ENCODE results near the gene IL12B. TPM values are rescaled to one million over a fixed set of nuclear protein-coding genes. Genes with fewer than 3 reads are reported as not detected.
"Not testable (repeated sequence)": the region's sequence is repeated elsewhere in the genome, so short reads cannot be mapped to it uniquely, and the experiment has no call there.

IL12B gene
- total RNA-seq, 2 experiments from 2014 or later: not detected

DNA sequence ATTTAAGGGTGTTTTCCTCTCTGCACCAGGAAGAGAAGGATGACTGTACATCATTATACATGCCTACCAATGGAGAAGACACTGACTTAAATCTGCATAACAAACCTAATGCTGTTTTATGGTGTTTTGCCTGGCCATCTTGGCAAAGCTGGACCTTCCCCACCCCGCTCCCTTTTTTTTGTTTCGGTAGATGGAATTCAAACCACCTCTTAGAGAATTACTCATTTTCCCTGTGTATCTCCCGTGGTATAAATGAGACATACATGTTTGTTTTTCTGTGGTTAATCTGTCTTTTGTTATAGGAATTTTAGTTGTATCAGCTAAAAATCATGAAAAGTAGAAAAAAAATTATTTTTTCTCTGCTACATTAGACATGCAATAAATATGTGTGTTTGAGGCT lies 28.8 kb downstream of the IL12B start:
- Mint-ChIP-seq H3K27me3 (peaks cover 15% of the 10 kb centered on the region), H3K9me3 (peaks cover 22% of the 10 kb centered on the region), H3K4me1 (ENCODE audit: low read depth) (no peaks in the 10 kb centered on the region), H3K27ac (no peak overlapping the region), H3K36me3 (ENCODE audit: low read depth) (peaks cover 14% of the 10 kb centered on the region), H3K4me3 (no peak overlapping the region)
- CTCF ChIA-PET: no interaction called here
- POLR2A ChIA-PET: interaction anchor here (0.7 kb wide), 1 partner anchor 58 kb away, joined by 3 read pairs; no protein-coding TSS in a partner anchor
- H3K9me3 ChIP-seq (ENCODE audit: control insufficient read depth in 1 of 2, insufficient read depth in 1 of 2, low read length in 2 of 2): peaks cover 29 to 30% of the 10 kb centered on the region in 2 experiments
- peaks cover 3 to 5% of the 10 kb centered on the region in 2 experiments for H3K27me3 ChIP-seq (ENCODE audit: control insufficient read depth in 1 of 2, insufficient read depth in 2 of 2, low read length in 2 of 2)
- H3K4me1 ChIP-seq (ENCODE audit: insufficient read depth, low read length): no peaks in the 10 kb centered on the region
- no peak overlapping the region for H3K4me3 ChIP-seq (ENCODE audit: low read length)
- TF ChIP-seq, protein P1, sequence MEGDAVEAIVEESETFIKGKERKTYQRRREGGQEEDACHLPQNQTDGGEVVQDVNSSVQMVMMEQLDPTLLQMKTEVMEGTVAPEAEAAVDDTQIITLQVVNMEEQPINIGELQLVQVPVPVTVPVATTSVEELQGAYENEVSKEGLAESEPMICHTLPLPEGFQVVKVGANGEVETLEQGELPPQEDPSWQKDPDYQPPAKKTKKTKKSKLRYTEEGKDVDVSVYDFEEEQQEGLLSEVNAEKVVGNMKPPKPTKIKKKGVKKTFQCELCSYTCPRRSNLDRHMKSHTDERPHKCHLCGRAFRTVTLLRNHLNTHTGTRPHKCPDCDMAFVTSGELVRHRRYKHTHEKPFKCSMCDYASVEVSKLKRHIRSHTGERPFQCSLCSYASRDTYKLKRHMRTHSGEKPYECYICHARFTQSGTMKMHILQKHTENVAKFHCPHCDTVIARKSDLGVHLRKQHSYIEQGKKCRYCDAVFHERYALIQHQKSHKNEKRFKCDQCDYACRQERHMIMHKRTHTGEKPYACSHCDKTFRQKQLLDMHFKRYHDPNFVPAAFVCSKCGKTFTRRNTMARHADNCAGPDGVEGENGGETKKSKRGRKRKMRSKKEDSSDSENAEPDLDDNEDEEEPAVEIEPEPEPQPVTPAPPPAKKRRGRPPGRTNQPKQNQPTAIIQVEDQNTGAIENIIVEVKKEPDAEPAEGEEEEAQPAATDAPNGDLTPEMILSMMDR (IDR thresholded peaks at IDR 0.05): no peak
- no peaks in the 10 kb centered on the region for H3K36me3 ChIP-seq (ENCODE audit: insufficient read depth, low read length)
- DNase-seq (no peak), ATAC-seq (ENCODE audit: poor library complexity) (no peak)
- no peak overlapping the region for H3K27ac ChIP-seq (ENCODE audit: low read depth in 1 of 2, low read length in 2 of 2)
- intact Hi-C loops (cut with DNase I, micrococcal nuclease): no loop called here

DNA sequence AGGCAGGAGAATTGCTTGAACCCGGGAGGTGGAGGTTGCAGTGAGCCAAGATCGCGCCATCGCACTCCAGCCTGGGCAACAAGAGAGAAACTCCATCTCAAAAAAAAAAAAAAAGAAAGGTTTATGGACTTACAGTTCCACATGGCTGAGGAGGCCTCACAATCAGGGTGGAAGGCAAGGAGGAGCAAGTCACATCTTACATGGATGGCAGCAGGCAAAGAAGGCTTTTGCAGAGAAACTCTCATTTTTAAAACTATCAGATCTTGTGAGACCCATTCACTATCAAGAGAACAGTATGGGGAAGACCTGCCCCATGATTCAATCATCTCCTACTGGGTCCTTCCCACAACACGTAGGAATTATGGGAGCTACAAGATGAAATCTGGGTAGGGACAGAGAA lies 33.0 kb downstream of the IL12B start:
- H3K27me3 Mint-ChIP-seq: peaks cover 10% of the 10 kb centered on the region

DNA sequence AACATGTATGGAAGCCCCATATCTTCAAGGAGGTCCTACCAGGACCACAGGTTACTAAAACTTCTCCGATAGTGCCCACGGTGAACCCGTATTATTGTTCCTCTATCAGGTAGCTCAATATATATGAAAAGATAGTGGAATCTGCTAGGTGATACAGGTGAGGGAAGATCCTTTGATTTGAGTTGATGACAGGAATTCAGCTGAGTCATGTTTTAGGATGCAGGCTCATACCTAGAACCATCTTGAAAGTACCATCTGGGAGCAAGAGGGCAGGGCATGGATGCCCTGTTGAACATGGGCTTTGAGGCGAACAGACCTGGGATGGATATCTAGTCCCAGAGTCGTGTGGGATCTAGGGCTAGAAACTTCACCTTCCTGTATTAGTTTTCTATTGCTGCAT lies 35.4 kb downstream of the IL12B start:
- Mint-ChIP-seq H3K4me1 (ENCODE audit: low read depth) (no peaks in the 10 kb centered on the region), H3K36me3 (ENCODE audit: low read depth) (peaks cover 14% of the 10 kb centered on the region), H3K9me3 (peaks cover 7% of the 10 kb centered on the region), H3K4me3 (no peak overlapping the region), H3K27me3 (peaks cover 10% of the 10 kb centered on the region), H3K27ac (no peak overlapping the region)
- peaks cover 13 to 15% of the 10 kb centered on the region in 2 experiments for H3K9me3 ChIP-seq (ENCODE audit: control insufficient read depth in 1 of 2, insufficient read depth in 1 of 2, low read length in 2 of 2)
- intact Hi-C loops (cut with DNase I, micrococcal nuclease): no loop called here
- H3K4me1 ChIP-seq (ENCODE audit: insufficient read depth, low read length): no peaks in the 10 kb centered on the region
- TF ChIP-seq, protein P1 (IDR thresholded peaks at IDR 0.05): no peak
- DNase-seq (no peak), ATAC-seq (ENCODE audit: poor library complexity) (no peak)
- H3K27ac ChIP-seq (ENCODE audit: low read depth in 1 of 2, low read length in 2 of 2): no peak overlapping the region
- ChIA-PET CTCF (interaction anchor here (1.5 kb wide), 1 partner anchor 138 kb away, joined by 3 read pairs; no protein-coding TSS in a partner anchor), POLR2A (no interaction called here)
- no peaks in the 10 kb centered on the region for H3K36me3 ChIP-seq (ENCODE audit: insufficient read depth, low read length)
- no peaks in the 10 kb centered on the region for H3K27me3 ChIP-seq (ENCODE audit: control insufficient read depth in 1 of 2, insufficient read depth in 2 of 2, low read length in 2 of 2)
- H3K4me3 ChIP-seq (ENCODE audit: low read length): no peak overlapping the region

More for the DNA sequence above, 33.0 kb downstream of the IL12B start:
- H3K4me1 Mint-ChIP-seq (ENCODE audit: low read depth); H3K4me3 Mint-ChIP-seq; POLR2A ChIA-PET; H3K4me3 ChIP-seq (ENCODE audit: low read length); H3K27ac ChIP-seq (ENCODE audit: low read depth in 1 of 2, low read length in 2 of 2); H3K4me1 ChIP-seq (ENCODE audit: insufficient read depth, low read length); H3K27ac Mint-ChIP-seq; H3K27me3 ChIP-seq (ENCODE audit: control insufficient read depth in 1 of 2, insufficient read depth in 2 of 2, low read length in 2 of 2); H3K36me3 ChIP-seq (ENCODE audit: insufficient read depth, low read length); intact Hi-C loops (cut with DNase I, micrococcal nuclease); ATAC-seq (ENCODE audit: poor library complexity); DNase-seq: not testable (repeated sequence)
- Mint-ChIP-seq H3K9me3 (peaks cover 16% of the 10 kb centered on the region), H3K36me3 (ENCODE audit: low read depth) (peaks cover 14% of the 10 kb centered on the region)
- H3K9me3 ChIP-seq (ENCODE audit: control insufficient read depth in 1 of 2, insufficient read depth in 1 of 2, low read length in 2 of 2): peaks cover 23 to 27% of the 10 kb centered on the region in 2 experiments
- CTCF ChIA-PET: interaction anchor here (0.7 kb wide), 1 partner anchor 49 kb away, joined by 3 read pairs; no protein-coding TSS in a partner anchor

DNA sequence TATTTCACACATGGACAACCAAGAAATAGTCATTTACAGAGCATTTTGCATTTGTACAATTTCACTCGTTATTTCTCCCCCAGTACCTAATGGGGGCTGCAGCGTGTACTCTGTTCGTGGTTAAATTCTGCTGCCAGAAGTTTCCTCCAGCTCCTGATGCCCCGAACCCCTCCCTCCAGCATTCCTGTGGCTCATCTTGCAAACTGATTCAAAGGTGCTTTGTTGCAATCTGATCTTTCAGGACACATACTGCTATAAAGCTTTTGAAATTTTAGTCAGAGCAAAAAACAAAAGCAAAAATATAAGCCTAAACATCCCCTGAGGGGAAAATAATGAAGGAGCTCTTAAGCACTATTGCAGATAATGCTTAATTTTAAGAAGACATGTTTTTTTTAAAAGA lies 39.5 kb downstream of the IL12B start:
- H3K9me3 Mint-ChIP-seq: no peaks in the 10 kb centered on the region
- Histone ChIP-seq H3K27ac (ENCODE audit: low read depth in 1 of 2, low read length in 2 of 2) (no peak overlapping the region), H3K27me3 (ENCODE audit: control insufficient read depth in 1 of 2, insufficient read depth in 2 of 2, low read length in 2 of 2) (no peaks in the 10 kb centered on the region), H3K36me3 (ENCODE audit: insufficient read depth, low read length) (peaks cover 2% of the 10 kb centered on the region), H3K4me3 (ENCODE audit: low read length) (no peak overlapping the region), H3K4me1 (ENCODE audit: insufficient read depth, low read length) (no peaks in the 10 kb centered on the region), H3K9me3 (ENCODE audit: control insufficient read depth in 1 of 2, insufficient read depth in 1 of 2, low read length in 2 of 2) (no peaks in the 10 kb centered on the region)
- no peaks in the 10 kb centered on the region for H3K4me1 Mint-ChIP-seq (ENCODE audit: low read depth)
- no peak overlapping the region for H3K4me3 Mint-ChIP-seq
- no peak for DNase-seq
- H3K27ac Mint-ChIP-seq: no peak overlapping the region
- TF ChIP-seq, protein P1 (IDR thresholded peaks at IDR 0.05): no peak
- intact Hi-C loops (cut with DNase I, micrococcal nuclease): no loop called here
- POLR2A ChIA-PET: interaction anchor here (0.7 to 1.0 kb wide), 2 partner anchors 13 to 1926 kb away, joined by 3 read pairs; no protein-coding TSS in a partner anchor
- CTCF ChIA-PET: no interaction called here
- H3K27me3 Mint-ChIP-seq: no peaks in the 10 kb centered on the region
- peaks cover 4% of the 10 kb centered on the region for H3K36me3 Mint-ChIP-seq (ENCODE audit: low read depth)
- no peak for ATAC-seq (ENCODE audit: poor library complexity)
